Skeletal muscle tissue (tissue), 4 donors: ENCODE data around the gene NMT1. TPM values are rescaled to one million over a fixed set of nuclear protein-coding genes. Genes with fewer than 3 reads are reported as not detected.

Experiments
- H3K27ac ChIP-seq: one replicate; pipeline ENCODE4 v1.7.0; 2013; ENCODE audit warnings: mild to moderate bottlenecking, low read depth, low read length, inconsistent platforms
- H3K27me3 ChIP-seq, 3 donors: one replicate each; pipeline ENCODE4 v1.7.0; 2013; ENCODE audit warnings: low read length in 3 of 3; ENCODE audit not compliant: control insufficient read depth in 3 of 3, insufficient read depth in 3 of 3
- H3K36me3 ChIP-seq, 3 donors: one replicate each; pipeline ENCODE4 v1.7.0; 2013; ENCODE audit warnings: low read length in 3 of 3; ENCODE audit not compliant: control insufficient read depth in 3 of 3, insufficient read depth in 3 of 3
- H3K4me1 ChIP-seq, 3 donors: one replicate each; pipeline ENCODE4 v1.7.0; 2013; ENCODE audit warnings: low read length in 3 of 3, mild to moderate bottlenecking in 3 of 3; ENCODE audit not compliant: control insufficient read depth in 3 of 3, insufficient read depth in 3 of 3
- H3K4me3 ChIP-seq, 3 donors: one replicate each; pipeline ENCODE4 v1.7.0; 2013; ENCODE audit warnings: low read length in 3 of 3
- H3K9ac ChIP-seq, 3 donors: one replicate each; pipeline ENCODE4 v1.7.0; 2013; ENCODE audit warnings: low read length in 3 of 3, mild to moderate bottlenecking in 3 of 3, moderate library complexity in 2 of 3, low read depth in 1 of 3
- H3K9me3 ChIP-seq, 3 donors: one replicate each; pipeline ENCODE4 v1.7.0; 2013; ENCODE audit warnings: low read length in 3 of 3; ENCODE audit not compliant: control insufficient read depth in 3 of 3
- total RNA-seq: library from RNA; depleted of rRNA; stranded (reverse); fragments of >200 nt; gene quantifications from one replicate; pipeline ENCODE4 v1.2.3, GENCODE V29; 2014
- donor health status: Osteomylitis.

Gene NMT1
- total RNA-seq, 1 donor from 2014 or later, result 35.5 TPM

GRCh38 chr17:45021607-45022287, 39.4 kb upstream of the NMT1 start:
- Histone ChIP-seq H3K9me3 (no peaks in the 10 kb centered on the region), H3K27ac (no peak overlapping the region), H3K4me1 (peaks cover 30 to 35% (median 30%) of the 10 kb centered on the region in 3 donors), H3K4me3 (peak overlapping the region; percentile 54 to 80 (median 79)), H3K36me3 (peaks cover 5 to 6% (median 6%) of the 10 kb centered on the region in 3 donors), H3K9ac (peak overlapping the region; percentile 80 to 88 (median 80)), H3K27me3 (peaks cover 0 to 5% (median 5%) of the 10 kb centered on the region in 3 donors)

GRCh38 chr17:45022288-45022648, 38.8 kb upstream of the NMT1 start:
- Histone ChIP-seq H3K4me3 (peak overlapping the region in 1 of 3 donors; percentile 45), H3K27me3 (peaks cover 0 to 5% (median 5%) of the 10 kb centered on the region in 3 donors), H3K36me3 (peaks cover 5 to 7% (median 6%) of the 10 kb centered on the region in 3 donors), H3K9me3 (no peaks in the 10 kb centered on the region), H3K4me1 (peaks cover 30 to 35% (median 30%) of the 10 kb centered on the region in 3 donors), H3K9ac (peak overlapping the region; percentile 63 to 88 (median 80)), H3K27ac (no peak overlapping the region)

GRCh38 chr17:45022655-45023339, 38.3 kb upstream of the NMT1 start:
- peak overlapping the region in 2 of 3 donors; percentile 80 to 88 for H3K9ac ChIP-seq
- peaks cover 0 to 5% (median 5%) of the 10 kb centered on the region in 3 donors for H3K27me3 ChIP-seq
- peaks cover 30 to 35% (median 30%) of the 10 kb centered on the region in 3 donors for H3K4me1 ChIP-seq
- H3K36me3 ChIP-seq, result peaks cover 6 to 7% (median 7%) of the 10 kb centered on the region in 3 donors
- no peak overlapping the region for H3K27ac ChIP-seq
- no peaks in the 10 kb centered on the region for H3K9me3 ChIP-seq
- H3K4me3 ChIP-seq, result no peak overlapping the region

- Histone ChIP-seq H3K36me3 (peaks cover 30 to 35% (median 34%) of the 10 kb centered on the region in 3 donors), H3K27ac (no peak overlapping the region), H3K27me3 (no peaks in the 10 kb centered on the region), H3K9ac (peak overlapping the region in 1 of 3 donors; percentile 16), H3K9me3 (no peaks in the 10 kb centered on the region), H3K4me1 (no peaks in the 10 kb centered on the region), H3K4me3 (no peak overlapping the region)
Measured at GRCh38 chr17:45029096-45029495, 32.0 kb upstream of the NMT1 start.

GRCh38 chr17:45029758-45030423, 31.2 kb upstream of the NMT1 start:
- Histone ChIP-seq H3K9me3 (no peaks in the 10 kb centered on the region), H3K9ac (no peak overlapping the region), H3K27me3 (no peaks in the 10 kb centered on the region), H3K4me3 (no peak overlapping the region), H3K4me1 (no peaks in the 10 kb centered on the region), H3K27ac (no peak overlapping the region), H3K36me3 (peaks cover 26 to 38% (median 35%) of the 10 kb centered on the region in 3 donors)

- no peaks in the 10 kb centered on the region for H3K27me3 ChIP-seq
- H3K27ac ChIP-seq, result no peak overlapping the region
- H3K36me3 ChIP-seq, result peaks cover 26 to 39% (median 36%) of the 10 kb centered on the region in 3 donors
- H3K4me3 ChIP-seq, result no peak overlapping the region
- no peaks in the 10 kb centered on the region for H3K4me1 ChIP-seq
- no peak overlapping the region for H3K9ac ChIP-seq
- no peaks in the 10 kb centered on the region for H3K9me3 ChIP-seq
Measured at GRCh38 chr17:45030733-45031132, 30.4 kb upstream of the NMT1 start.

- Histone ChIP-seq H3K27me3 (no peaks in the 10 kb centered on the region), H3K9me3 (no peaks in the 10 kb centered on the region), H3K36me3 (peaks cover 26 to 41% (median 36%) of the 10 kb centered on the region in 3 donors), H3K27ac (no peak overlapping the region), H3K9ac (no peak overlapping the region), H3K4me3 (no peak overlapping the region), H3K4me1 (no peaks in the 10 kb centered on the region)
Measured at GRCh38 chr17:45031231-45032173, 29.6 kb upstream of the NMT1 start.

GRCh38 chr17:45032174-45032541, 29.0 kb upstream of the NMT1 start:
- Histone ChIP-seq H3K27ac (no peak overlapping the region), H3K9me3 (no peaks in the 10 kb centered on the region), H3K36me3 (peaks cover 26 to 37% (median 36%) of the 10 kb centered on the region in 3 donors), H3K9ac (no peak overlapping the region), H3K4me1 (no peaks in the 10 kb centered on the region), H3K4me3 (no peak overlapping the region), H3K27me3 (no peaks in the 10 kb centered on the region)

- no peaks in the 10 kb centered on the region for H3K27me3 ChIP-seq
- peaks cover 10 to 15% (median 12%) of the 10 kb centered on the region in 3 donors for H3K4me1 ChIP-seq
- no peak overlapping the region for H3K27ac ChIP-seq
- peaks cover 25 to 33% (median 32%) of the 10 kb centered on the region in 3 donors for H3K36me3 ChIP-seq
- H3K9ac ChIP-seq, result no peak overlapping the region
- no peak overlapping the region for H3K4me3 ChIP-seq
- no peaks in the 10 kb centered on the region for H3K9me3 ChIP-seq
Measured at GRCh38 chr17:45034599-45034998, 26.5 kb upstream of the NMT1 start.
